Fibroblast of the aortic adventitia (primary cell): ENCODE measurements around the gene LIMS1. TPM values are rescaled to one million over a fixed set of nuclear protein-coding genes. Genes with fewer than 3 reads are reported as not detected.
A peak's percentile ranks its signal among the peaks of the same experiment; 100 is the strongest.

Experiments used
- DNase-seq: peaks from one replicate; pipeline ENCODE4 v3.0.0-alpha.2; 2010; ENCODE audit warnings: low read depth
- H3K4me3 ChIP-seq: 2 replicates; pipeline ENCODE4 v1.5.1; 2011; ENCODE audit warnings: low read depth, mild to moderate bottlenecking, control low read depth, low read length, moderate library complexity
- total RNA-seq: library from RNA; depleted of rRNA; stranded (reverse); fragments of >200 nt; gene quantifications from 2 replicates; pipeline ENCODE4 v1.2.3, GENCODE V29; 2012; ENCODE audit warnings: low replicate concordance
- TF ChIP-seq, protein P1 (sequence below): IDR thresholded peaks from 2 replicates; pipeline ENCODE4 v1.5.1; 2011; ENCODE audit warnings: mild to moderate bottlenecking, low read length, control low read depth, inconsistent platforms; ENCODE audit not compliant: insufficient read depth

Gene LIMS1
- total RNA-seq, 1 donor = 91.2 TPM

DNA sequence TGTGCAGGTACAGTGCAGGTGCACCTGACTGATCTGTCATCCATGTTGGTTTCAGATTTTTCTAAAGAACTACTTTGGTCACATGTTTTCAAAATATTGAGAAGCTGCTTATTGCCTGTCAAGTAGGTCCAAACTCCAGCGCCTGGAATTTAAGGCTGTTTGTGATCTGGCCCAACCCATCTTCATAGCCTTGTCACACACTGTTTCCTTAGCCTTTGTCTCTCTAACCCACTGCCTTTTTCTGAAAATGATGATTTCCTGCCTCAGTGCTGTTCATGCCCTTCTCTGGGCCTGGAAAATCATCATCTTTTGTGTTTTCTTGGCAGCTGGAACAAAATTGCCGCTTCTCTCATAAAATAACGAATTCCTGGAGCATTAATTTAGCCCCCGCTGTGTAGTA, 7.2 kb downstream of the LIMS1 start:
- H3K4me3 ChIP-seq = no peak overlapping the region
- TF ChIP-seq, protein P1, sequence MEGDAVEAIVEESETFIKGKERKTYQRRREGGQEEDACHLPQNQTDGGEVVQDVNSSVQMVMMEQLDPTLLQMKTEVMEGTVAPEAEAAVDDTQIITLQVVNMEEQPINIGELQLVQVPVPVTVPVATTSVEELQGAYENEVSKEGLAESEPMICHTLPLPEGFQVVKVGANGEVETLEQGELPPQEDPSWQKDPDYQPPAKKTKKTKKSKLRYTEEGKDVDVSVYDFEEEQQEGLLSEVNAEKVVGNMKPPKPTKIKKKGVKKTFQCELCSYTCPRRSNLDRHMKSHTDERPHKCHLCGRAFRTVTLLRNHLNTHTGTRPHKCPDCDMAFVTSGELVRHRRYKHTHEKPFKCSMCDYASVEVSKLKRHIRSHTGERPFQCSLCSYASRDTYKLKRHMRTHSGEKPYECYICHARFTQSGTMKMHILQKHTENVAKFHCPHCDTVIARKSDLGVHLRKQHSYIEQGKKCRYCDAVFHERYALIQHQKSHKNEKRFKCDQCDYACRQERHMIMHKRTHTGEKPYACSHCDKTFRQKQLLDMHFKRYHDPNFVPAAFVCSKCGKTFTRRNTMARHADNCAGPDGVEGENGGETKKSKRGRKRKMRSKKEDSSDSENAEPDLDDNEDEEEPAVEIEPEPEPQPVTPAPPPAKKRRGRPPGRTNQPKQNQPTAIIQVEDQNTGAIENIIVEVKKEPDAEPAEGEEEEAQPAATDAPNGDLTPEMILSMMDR = no peak

DNA sequence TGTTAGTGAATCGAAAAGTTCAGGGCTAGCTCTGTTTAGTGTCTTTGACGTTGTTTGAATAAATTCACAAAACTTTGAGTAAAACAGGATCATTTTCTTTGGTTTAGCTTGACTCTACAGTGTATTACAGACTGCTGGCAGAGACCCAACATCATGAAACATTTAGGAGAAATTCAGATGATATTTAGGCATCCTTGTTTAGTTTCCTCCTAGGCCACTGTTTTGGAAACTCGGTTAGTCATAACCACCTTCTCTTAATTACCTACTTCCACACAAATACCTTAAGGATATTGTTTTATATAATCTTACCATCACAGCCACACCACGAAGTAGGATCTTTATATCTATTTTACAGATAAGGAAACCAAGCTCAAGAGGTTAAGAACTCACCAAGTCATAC, 7.8 kb downstream of the LIMS1 start:
- TF ChIP-seq, protein P1 = no peak
- no peak overlapping the region for H3K4me3 ChIP-seq
- DNase-seq = peak; percentile 68

More for the DNA sequence above, 7.2 kb downstream of the LIMS1 start:
- DNase-seq = no peak

DNA sequence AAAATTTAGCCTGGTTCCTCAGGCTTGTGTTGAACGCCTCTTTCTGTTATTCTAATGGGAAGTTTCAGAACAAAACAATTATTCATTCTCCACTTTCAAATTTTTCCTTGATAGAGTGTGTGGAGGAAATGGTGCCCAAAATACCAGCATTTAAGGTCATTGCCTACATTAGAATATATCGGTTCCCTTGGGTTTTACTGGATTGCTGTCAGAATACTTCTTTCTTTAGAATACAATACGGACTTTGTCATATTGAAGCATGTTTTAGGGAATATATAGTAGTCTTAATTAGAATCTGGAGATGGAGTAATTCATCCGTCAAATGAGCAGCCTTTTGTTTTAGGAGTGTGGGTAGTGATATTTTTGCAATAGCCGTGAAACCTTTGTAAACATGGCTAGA, 13.3 kb downstream of the LIMS1 start:
- TF ChIP-seq, protein P1 = no peak
- H3K4me3 ChIP-seq = no peak overlapping the region
- DNase-seq = no peak

DNA sequence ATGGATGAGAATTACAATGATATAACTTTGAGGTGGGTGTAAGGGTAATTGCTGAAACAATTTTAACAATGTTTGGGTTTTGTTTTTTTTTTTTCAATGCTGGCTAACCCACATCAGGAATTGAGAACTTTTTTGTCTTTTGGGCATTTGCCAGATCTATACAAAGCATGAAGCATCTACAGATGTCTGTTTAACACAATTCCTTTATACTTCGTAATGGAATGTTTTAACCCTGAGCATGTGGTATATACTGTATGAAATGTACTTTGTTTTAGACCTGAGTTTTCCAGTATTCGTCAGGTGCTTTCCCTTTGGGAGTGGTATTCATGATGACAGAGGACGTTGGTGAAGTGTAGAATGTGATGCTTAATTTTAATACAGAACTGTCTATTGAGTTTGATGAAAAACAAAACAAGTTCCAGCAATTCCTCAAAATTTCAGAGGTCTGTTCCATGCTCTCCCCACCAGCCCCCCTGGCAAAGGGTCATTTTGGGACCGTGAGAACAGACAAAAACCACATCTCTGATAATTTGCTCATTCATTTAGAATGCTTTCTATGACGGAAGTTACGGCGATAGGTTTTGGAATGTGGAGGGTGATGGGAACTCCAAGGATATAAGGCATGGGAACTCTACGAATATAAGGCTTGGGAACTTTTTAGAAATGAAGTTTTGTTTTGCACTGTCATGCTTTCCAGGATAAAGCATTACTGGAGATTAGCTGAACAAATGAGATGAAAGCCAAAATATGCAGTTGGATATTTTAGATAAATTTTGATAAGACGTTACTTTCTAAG, 14.1 kb downstream of the LIMS1 start:
- H3K4me3 ChIP-seq = no peak overlapping the region
- peak; percentile 50 for DNase-seq

DNA sequence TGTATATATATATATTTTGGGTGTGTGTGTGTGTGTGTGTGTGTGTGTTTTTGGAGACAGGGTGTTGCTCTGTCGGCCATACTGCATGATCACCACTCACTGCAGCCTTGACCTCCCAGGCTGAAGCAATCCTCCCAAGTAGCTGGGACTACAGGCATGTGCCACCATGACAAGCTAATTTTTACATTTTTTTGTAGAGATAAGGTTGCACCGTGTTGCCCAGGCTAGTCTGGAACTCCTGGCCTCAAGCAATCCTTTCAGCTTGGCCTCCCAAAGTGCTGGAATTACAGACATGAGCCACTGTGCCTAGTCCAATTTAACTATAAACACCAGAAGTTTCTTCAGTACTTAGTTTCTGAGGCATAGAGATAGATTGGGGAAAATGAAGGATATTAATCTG, 18.3 kb downstream of the LIMS1 start:
- TF ChIP-seq, protein P1 = no peak
- no peak for DNase-seq
- H3K4me3 ChIP-seq = no peak overlapping the region

More for the DNA sequence above, 14.1 kb downstream of the LIMS1 start:
- TF ChIP-seq, protein P1 = no peak

DNA sequence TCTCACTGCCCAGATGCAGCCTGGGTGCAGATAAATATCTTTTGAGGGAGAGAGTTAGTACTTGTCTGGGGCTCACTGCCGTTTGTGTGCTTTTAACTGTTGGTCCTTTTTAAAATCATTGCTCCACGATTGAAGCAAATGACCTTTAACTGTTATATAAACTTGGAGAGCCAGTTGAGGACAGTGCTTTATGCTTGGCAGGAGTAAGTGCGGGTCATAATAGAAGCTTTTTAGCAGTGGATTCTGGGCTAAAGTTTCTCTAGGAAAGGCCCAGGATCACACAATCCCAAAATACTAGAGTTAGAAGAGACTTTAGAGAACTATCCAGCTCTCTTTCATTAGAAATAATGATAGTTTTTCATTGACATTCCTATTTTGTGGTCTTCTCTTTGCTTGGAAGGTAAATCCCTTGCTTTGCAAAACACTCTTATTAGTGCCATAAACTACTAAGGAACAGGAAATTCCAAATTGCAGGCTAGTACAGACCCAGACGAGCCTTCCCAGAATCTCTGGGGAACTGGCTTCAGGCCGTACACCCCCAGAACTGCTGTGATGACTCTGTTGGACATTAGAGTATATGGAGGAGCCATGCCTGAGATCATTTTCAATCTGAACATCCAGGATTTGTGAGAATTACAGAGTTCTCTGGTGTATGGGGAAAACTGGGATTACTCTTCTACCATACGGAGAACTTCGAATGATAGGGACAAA, 19.1 kb downstream of the LIMS1 start:
- DNase-seq = peak; percentile 24
- TF ChIP-seq, protein P1 = no peak
- H3K4me3 ChIP-seq = no peak overlapping the region
